Effector memory CD4-positive, alpha-beta T cell (primary cell): ENCODE results near the gene IRS2.

ENCODE experiments used
- DNase-seq, 3 donors: peaks; one replicate each; pipeline ENCODE4 v3.0.0-alpha.2; 2020
- H3K27ac ChIP-seq: 2 replicates; pipeline ENCODE4 v1.7.0; 2013; ENCODE audit warnings: mild to moderate bottlenecking, low read length, moderate library complexity; ENCODE audit not compliant: insufficient read depth, poor library complexity, severe bottlenecking
- H3K27me3 ChIP-seq: replicated peaks from 2 replicates; pipeline ENCODE4 v1.7.0; 2013; ENCODE audit warnings: mild to moderate bottlenecking, low read length; ENCODE audit not compliant: insufficient read depth, control insufficient read depth, poor library complexity, severe bottlenecking
- H3K36me3 ChIP-seq: 2 replicates; pipeline ENCODE4 v1.7.0; 2013; ENCODE audit warnings: mild to moderate bottlenecking, low read length, moderate library complexity; ENCODE audit not compliant: control insufficient read depth, insufficient read depth
- H3K4me1 ChIP-seq: 2 replicates; pipeline ENCODE4 v1.7.0; 2013; ENCODE audit warnings: low read length, mild to moderate bottlenecking; ENCODE audit not compliant: control insufficient read depth, insufficient read depth, poor library complexity, severe bottlenecking
- H3K4me3 ChIP-seq: 2 replicates; pipeline ENCODE4 v1.7.0; 2013; ENCODE audit warnings: low read length, low read depth, mild to moderate bottlenecking; ENCODE audit not compliant: insufficient read depth, poor library complexity, severe bottlenecking
- H3K9me3 ChIP-seq: 2 replicates; pipeline ENCODE4 v1.7.0; 2013; ENCODE audit warnings: mild to moderate bottlenecking, low read length, moderate library complexity; ENCODE audit not compliant: control insufficient read depth

Gene IRS2

GRCh38 chr13:109818886-109819285 is 32.5 kb upstream of the IRS2 start:
- DNase-seq, result no peak
- Histone ChIP-seq H3K4me3 (no peak overlapping the region), H3K27ac (no peak overlapping the region), H3K36me3 (no peaks in the 10 kb centered on the region), H3K27me3 (no peaks in the 10 kb centered on the region), H3K9me3 (no peaks in the 10 kb centered on the region), H3K4me1 (no peaks in the 10 kb centered on the region)

DNA sequence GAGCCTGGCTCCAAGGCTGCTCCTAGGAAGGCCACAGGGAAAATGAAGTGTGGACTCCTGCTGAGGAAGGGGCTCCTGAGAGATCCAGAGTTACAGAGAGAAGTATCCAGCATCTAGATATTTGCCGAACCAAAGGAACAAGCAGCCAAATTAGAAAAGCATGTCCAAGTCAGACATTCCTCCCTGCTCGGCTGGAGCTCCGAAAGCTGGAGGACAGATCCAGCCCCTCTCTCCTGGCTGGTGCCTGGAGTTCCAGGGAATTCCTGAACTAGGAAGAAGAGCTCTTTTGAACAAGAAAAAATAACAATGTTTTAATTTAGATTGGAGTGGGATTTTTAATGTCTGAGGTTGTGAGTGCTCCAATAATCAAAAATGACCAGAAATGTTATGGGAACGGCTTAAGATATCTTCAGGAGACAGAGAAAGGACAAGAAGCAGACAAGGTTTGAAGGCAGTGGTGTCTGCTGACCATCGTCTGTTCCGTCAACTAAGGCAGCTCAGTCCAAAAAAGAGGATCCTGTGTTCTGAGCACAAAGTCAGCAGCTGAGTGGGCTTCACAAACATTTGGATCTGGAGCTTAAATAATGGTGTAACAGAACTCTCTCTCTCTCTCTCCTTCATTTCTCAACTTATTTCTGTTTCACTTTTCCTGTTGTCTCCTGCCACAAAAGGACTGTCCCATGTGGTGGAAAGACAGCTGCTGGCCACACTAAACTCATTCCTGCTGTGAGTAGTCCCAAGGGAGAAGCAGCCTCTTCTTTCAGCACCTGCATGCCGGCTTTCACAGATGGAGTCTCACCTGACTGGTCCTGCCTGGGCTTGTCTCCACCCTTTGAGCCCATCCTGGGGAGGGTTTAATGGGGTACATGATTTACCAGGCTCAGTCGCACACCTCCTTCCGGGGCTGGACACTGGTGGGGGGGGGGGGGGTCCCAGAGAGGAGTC is 31.5 kb upstream of the IRS2 start:
- no peaks in the 10 kb centered on the region for H3K4me1 ChIP-seq
- no peak overlapping the region for H3K4me3 ChIP-seq
- H3K36me3 ChIP-seq, result no peaks in the 10 kb centered on the region
- no peaks in the 10 kb centered on the region for H3K9me3 ChIP-seq
- no peak overlapping the region for H3K27ac ChIP-seq
- no peak for DNase-seq
- no peaks in the 10 kb centered on the region for H3K27me3 ChIP-seq

- no peak overlapping the region for H3K27ac ChIP-seq
- no peaks in the 10 kb centered on the region for H3K9me3 ChIP-seq
- no peak for DNase-seq
- H3K4me3 ChIP-seq, result no peak overlapping the region
- no peaks in the 10 kb centered on the region for H3K36me3 ChIP-seq
- no peaks in the 10 kb centered on the region for H3K27me3 ChIP-seq
- no peaks in the 10 kb centered on the region for H3K4me1 ChIP-seq
Observed at GRCh38 chr13:109816808-109817203, 30.4 kb upstream of the IRS2 start.

DNA sequence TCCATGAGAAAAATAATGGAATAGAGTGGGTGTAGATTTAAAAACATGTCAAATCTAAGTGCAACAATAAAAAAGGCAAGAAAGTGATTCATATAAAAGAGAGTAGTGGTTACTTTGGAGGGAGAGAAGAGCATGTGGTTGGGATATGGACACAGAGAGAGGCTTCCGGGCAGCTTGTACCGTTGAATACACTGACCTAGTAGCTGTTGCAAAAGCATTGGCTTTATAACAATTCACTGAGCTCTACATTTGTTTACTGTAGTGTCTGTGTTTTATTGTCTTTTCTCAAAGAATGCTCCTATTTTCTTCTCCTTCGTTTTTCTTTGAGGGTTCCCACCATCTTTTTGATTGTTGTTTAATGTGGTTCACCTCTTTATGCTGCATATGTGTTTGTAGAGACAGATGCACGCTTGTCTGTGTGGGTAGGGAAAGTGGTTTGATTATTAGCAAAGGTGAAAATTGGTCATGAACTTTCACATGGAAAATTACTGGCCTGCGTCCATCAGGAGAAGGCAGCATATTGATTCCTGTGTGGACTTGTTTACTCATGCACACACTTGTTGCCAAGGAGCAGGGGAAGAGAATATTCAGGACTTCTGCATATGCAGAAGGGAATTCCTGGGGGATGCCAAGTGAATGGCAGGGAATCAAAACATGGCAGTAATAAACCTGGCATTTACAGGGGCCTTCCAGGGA is 29.9 kb upstream of the IRS2 start:
- H3K4me1 ChIP-seq, result no peaks in the 10 kb centered on the region
- H3K36me3 ChIP-seq, result no peaks in the 10 kb centered on the region
- H3K9me3 ChIP-seq, result no peaks in the 10 kb centered on the region
- DNase-seq, result no peak
- H3K4me3 ChIP-seq, result no peak overlapping the region
- no peaks in the 10 kb centered on the region for H3K27me3 ChIP-seq
- no peak overlapping the region for H3K27ac ChIP-seq

DNA sequence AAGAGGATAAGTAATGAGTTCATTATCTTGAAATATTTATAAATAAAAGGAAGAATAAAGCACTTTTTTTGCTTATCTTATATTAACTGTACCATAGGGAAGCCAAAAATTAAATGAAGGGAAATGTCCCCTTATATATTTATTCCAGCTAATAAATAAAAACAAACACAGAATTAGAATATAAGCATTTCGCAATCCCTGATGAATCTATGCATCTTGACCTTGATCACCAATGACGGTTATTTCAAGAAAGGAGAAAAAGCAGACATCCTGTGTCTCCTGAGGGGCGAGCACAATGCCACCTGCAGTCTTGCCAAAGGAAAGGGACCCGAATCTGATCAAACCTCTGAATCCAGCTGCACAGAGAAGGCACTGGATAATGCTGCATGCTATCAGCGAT is 29.3 kb upstream of the IRS2 start:
- no peak overlapping the region for H3K27ac ChIP-seq
- H3K9me3 ChIP-seq, result no peaks in the 10 kb centered on the region
- no peak for DNase-seq
- H3K36me3 ChIP-seq, result no peaks in the 10 kb centered on the region
- H3K4me1 ChIP-seq, result no peaks in the 10 kb centered on the region
- H3K4me3 ChIP-seq, result no peak overlapping the region
- H3K27me3 ChIP-seq, result no peaks in the 10 kb centered on the region

GRCh38 chr13:109813663-109814062 is 27.3 kb upstream of the IRS2 start:
- DNase-seq, result no peak
- H3K4me1 ChIP-seq, result no peaks in the 10 kb centered on the region
- no peak overlapping the region for H3K4me3 ChIP-seq
- no peak overlapping the region for H3K27ac ChIP-seq
- no peaks in the 10 kb centered on the region for H3K27me3 ChIP-seq
- no peaks in the 10 kb centered on the region for H3K9me3 ChIP-seq
- H3K36me3 ChIP-seq, result no peaks in the 10 kb centered on the region

DNA sequence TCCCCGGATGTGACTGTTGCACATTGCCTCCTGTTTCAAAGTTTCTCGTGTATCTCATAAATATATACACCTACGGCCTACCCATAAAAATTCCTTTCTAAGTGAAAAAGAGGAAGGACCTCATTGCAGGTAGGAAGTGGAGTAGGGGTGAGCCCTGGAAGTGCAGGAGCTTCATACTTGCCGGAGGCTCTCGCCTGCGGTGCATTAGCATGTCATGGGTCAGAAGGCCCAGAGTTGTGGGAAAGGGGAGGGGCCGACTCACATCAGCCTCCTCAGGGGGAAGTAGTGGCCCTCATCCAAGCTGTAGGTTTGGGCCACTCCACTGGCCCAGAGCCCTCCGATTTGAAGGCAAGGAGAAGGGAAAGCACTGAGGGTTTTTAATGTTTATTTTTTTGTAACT is 26.0 kb upstream of the IRS2 start:
- Histone ChIP-seq H3K36me3 (no peaks in the 10 kb centered on the region), H3K27me3 (no peaks in the 10 kb centered on the region), H3K9me3 (no peaks in the 10 kb centered on the region), H3K27ac (no peak overlapping the region), H3K4me1 (no peaks in the 10 kb centered on the region), H3K4me3 (no peak overlapping the region)
- no peak for DNase-seq

GRCh38 chr13:109810761-109811510 is 24.6 kb upstream of the IRS2 start:
- H3K36me3 ChIP-seq, result no peaks in the 10 kb centered on the region
- no peak for DNase-seq

DNA sequence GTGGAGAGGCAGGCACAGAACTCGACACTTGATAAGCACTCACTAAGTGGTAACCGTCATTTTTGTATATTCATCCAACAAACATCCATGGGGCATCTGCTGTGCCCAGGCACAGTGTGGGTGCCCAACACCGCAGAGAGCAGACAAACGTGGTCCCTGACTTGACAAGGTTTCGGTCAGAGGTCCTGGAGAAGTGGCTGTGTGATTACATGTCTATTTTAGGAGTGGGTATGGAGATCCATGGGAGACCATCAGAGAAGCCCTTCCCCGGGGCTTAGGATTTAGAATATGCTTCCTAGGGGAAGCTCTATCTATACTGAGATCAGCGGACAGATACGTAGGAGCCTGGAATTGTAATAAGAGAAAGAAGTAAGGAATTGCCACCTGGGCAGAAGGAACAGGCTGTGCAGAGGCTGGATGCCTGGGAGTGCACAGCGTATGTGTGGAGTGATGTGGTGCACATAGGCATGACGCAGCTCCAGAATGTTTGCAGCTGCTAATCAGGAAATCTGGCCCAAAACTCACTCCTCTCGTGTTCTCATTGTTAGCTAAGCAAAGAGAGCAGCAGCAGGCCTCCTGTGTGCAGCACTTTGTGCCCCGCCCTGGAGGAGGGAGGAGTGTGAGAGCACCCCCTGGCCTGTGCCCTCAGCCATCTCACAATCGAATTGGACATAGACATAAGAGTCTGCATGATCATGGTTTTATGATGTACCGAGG is 23.0 kb upstream of the IRS2 start:
- Histone ChIP-seq H3K9me3 (no peaks in the 10 kb centered on the region), H3K4me3 (no peak overlapping the region), H3K27ac (no peak overlapping the region), H3K36me3 (no peaks in the 10 kb centered on the region), H3K27me3 (no peaks in the 10 kb centered on the region), H3K4me1 (no peaks in the 10 kb centered on the region)
- DNase-seq, result no peak

More at GRCh38 chr13:109810761-109811510, 24.6 kb upstream of the IRS2 start:
- Histone ChIP-seq H3K27me3 (no peaks in the 10 kb centered on the region), H3K4me3 (no peak overlapping the region), H3K4me1 (no peaks in the 10 kb centered on the region), H3K27ac (no peak overlapping the region), H3K9me3 (no peaks in the 10 kb centered on the region)
